K562 (cell line): ENCODE data around the gene SCMH1. TPM values are rescaled to one million over a fixed set of nuclear protein-coding genes. Genes with fewer than 3 reads are reported as not detected.
A peak's percentile ranks its signal among the peaks of the same experiment; 100 is the strongest.

Experiments
- ADNP ChIP-seq: fragments of 200-800 bp; sonication (Bioruptor generic); IDR thresholded peaks from 2 replicates; pipeline ENCODE4 v1.6.1; 2016; ENCODE audit warnings: missing genetic modification characterization, missing compliant biosample characterization
- ARNT ChIP-seq, 2 experiments: fragments of 450-650 bp; IDR thresholded peaks; 2 replicates each; pipeline ENCODE4 v1.6.1; 2016; ENCODE audit warnings: mild to moderate bottlenecking in 1 of 2
- CEBPB ChIP-seq: fragments of 450-650 bp; IDR thresholded peaks from 2 replicates; pipeline ENCODE4 v1.6.1; 2016; ENCODE audit warnings: missing genetic modification characterization, missing compliant biosample characterization
- GTF2A2 ChIP-seq: IDR thresholded peaks from 2 replicates; pipeline ENCODE4 v1.6.1; 2016; ENCODE audit warnings: mild to moderate bottlenecking, missing genetic modification characterization, missing compliant biosample characterization
- SIN3A ChIP-seq, 2 experiments: fragments of 150-350 bp in 1 of 2; IDR thresholded peaks; 2 replicates each; pipeline ENCODE4 v1.6.1; 2011 to 2016; ENCODE audit warnings: borderline replicate concordance in 2 of 2, low read depth in 2 of 2, low read length in 2 of 2, mild to moderate bottlenecking in 2 of 2, moderate library complexity in 2 of 2; ENCODE audit not compliant: control insufficient read depth in 1 of 2
- SIN3B ChIP-seq: fragments of 450-650 bp; IDR thresholded peaks from 2 replicates; pipeline ENCODE4 v1.6.1; 2017; ENCODE audit warnings: low read depth, mild to moderate bottlenecking, moderate library complexity
- STAT5B ChIP-seq: fragments of 250-450 bp; sonication (Bioruptor Pico); IDR thresholded peaks from 2 replicates; pipeline ENCODE4 v1.8.0; 2021; ENCODE audit warnings: mild to moderate bottlenecking, inconsistent platforms
- TAF15 ChIP-seq: fragments of 200-400 bp; formaldehyde crosslinking; IDR thresholded peaks from 2 replicates; pipeline ENCODE4 v1.6.1; 2017; ENCODE audit warnings: mild to moderate bottlenecking, low read depth, low read length, moderate library complexity
- TCF7L2 ChIP-seq: fragments of 150-350 bp; IDR thresholded peaks from 2 replicates; pipeline ENCODE4 v1.6.1; 2016; ENCODE audit warnings: low read depth, mild to moderate bottlenecking, low read length, moderate library complexity
- THRAP3 ChIP-seq: fragments of 450-650 bp; IDR thresholded peaks from 2 replicates; pipeline ENCODE4 v1.6.1; 2016; ENCODE audit warnings: mild to moderate bottlenecking, inconsistent platforms, borderline replicate concordance
- ZEB2 ChIP-seq: fragments of 450-650 bp; IDR thresholded peaks from 2 replicates; pipeline ENCODE4 v1.6.1; 2016
- polyA plus RNA-seq, 8 experiments: library from polyadenylated mRNA; depleted of rRNA in 4 of 8; stranded (reverse) in 5 of 8; unstranded in 3 of 8; fragments of >200 nt; fragmentation: Nextera tagmentation in 2 of 8; fragmentation: Illumina TruSeq in 1 of 8; extraction: Ambion mirVana in 2 of 8; extraction: Trizol in 1 of 8; gene quantifications; 2 replicates each; pipeline versions ENCODE4 v1.2.1 to v1.2.3, GENCODE V29; 2011 to 2014; ENCODE audit warnings: inconsistent platforms in 1 of 8, missing spikeins in 1 of 8
- total RNA-seq, 7 experiments: library from RNA; depleted of rRNA in 6 of 7; stranded (reverse); fragments of >200 nt in 6 of 7; fragmentation: Illumina TruSeq in 2 of 7; extraction: Trizol in 2 of 7; gene quantifications; 2 replicates each; pipeline versions ENCODE4 v1.2.1 to v1.2.3, GENCODE V29; 2011 to 2021; ENCODE audit warnings: low replicate concordance in 1 of 7
- TF ChIP-seq, protein P1 (sequence below): fragments of 150-350 bp; IDR thresholded peaks from 2 replicates; pipeline ENCODE4 v1.6.1; 2014; ENCODE audit warnings: low read depth, mild to moderate bottlenecking, low read length, borderline replicate concordance
- TF ChIP-seq, protein P2 (sequence below): sonication (generic); formaldehyde crosslinking; IDR thresholded peaks from 2 replicates; pipeline ENCODE4 v1.8.1; 2022; ENCODE audit warnings: missing genetic modification reagents
- TF ChIP-seq, protein P3 (sequence below): sonication (generic); formaldehyde crosslinking; IDR thresholded peaks from 2 replicates; pipeline ENCODE4 v1.9.0; 2022; ENCODE audit warnings: mild to moderate bottlenecking, missing genetic modification reagents
- TF ChIP-seq, protein P4 (sequence below), 2 experiments: fragments of 150-350 bp in 1 of 2; IDR thresholded peaks; 2 replicates each; pipeline ENCODE4 v1.6.1; 2012 to 2016; ENCODE audit warnings: low read depth in 2 of 2, low read length in 2 of 2, mild to moderate bottlenecking in 1 of 2, moderate library complexity in 1 of 2

Gene SCMH1
- total and polyA plus RNA-seq, 9 of the 15 experiments (the other 6 are each of a cell fraction or from before 2014, with no cell fraction given): 8.5 to 37.0 (median 26.8) TPM

DNA sequence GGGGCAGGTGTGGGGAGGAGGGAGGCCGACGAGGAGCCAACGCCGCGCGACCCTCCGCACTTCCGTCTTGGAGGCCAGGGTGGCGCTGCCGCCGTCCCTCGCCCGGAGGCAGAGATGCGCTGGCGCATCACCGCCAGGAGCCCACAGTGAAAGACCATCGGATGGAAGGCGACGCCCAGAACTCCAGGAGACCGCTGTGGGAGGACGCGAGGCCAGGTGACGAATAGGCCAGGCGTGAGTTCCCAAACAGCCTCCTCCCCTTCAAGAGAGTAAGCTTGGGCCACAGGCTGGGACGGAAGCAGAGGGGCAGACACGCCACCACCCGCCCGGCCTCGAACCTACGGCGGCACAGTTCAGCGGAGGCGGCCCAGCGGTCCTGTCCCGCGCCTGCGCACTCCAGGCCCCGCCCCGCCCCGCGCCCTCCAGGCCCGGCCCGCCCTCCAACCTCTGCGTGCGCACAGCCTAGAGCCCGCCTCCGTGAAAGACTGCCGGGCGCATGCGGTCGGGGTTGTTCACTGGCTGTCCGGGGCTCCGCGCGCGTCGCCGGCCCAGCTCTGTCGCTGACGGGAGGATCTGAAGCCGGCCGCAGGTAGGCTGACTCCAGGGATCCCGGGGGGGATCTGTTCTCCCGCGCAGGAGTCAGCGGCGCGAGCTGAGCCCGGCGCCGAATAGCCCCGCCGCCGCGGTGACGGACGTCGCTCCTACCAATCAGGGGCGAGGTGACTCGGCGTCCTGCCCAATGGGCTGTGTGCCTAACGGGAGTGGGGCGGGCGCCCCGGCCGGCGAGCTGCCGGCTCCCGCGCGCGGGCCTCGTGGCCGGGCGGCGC, 262.7 kb downstream of the SCMH1 start, which contains the start of gene CTPS1 (continued):
- TF ChIP-seq, protein P1, sequence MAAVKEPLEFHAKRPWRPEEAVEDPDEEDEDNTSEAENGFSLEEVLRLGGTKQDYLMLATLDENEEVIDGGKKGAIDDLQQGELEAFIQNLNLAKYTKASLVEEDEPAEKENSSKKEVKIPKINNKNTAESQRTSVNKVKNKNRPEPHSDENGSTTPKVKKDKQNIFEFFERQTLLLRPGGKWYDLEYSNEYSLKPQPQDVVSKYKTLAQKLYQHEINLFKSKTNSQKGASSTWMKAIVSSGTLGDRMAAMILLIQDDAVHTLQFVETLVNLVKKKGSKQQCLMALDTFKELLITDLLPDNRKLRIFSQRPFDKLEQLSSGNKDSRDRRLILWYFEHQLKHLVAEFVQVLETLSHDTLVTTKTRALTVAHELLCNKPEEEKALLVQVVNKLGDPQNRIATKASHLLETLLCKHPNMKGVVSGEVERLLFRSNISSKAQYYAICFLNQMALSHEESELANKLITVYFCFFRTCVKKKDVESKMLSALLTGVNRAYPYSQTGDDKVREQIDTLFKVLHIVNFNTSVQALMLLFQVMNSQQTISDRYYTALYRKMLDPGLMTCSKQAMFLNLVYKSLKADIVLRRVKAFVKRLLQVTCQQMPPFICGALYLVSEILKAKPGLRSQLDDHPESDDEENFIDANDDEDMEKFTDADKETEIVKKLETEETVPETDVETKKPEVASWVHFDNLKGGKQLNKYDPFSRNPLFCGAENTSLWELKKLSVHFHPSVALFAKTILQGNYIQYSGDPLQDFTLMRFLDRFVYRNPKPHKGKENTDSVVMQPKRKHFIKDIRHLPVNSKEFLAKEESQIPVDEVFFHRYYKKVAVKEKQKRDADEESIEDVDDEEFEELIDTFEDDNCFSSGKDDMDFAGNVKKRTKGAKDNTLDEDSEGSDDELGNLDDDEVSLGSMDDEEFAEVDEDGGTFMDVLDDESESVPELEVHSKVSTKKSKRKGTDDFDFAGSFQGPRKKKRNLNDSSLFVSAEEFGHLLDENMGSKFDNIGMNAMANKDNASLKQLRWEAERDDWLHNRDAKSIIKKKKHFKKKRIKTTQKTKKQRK: peak; percentile 62; the same call in 1 of the 2 replicates
- TF ChIP-seq STAT5B (CRISPR knock-in tag) (no peak), SIN3A (IDR thresholded peaks at IDR 0.05; ENCODE audit: borderline replicate concordance in 2 of 2, control insufficient read depth in 1 of 2, low read depth in 2 of 2, low read length in 2 of 2) (peak in 1 of 2 experiments; percentile 77; a peak in 2 of 4 replicates), GTF2A2 (tag) (no peak), TAF15 (no peak), TCF7L2 (no peak), ZEB2 (no peak), CEBPB (tag) (no peak), THRAP3 (no peak), ADNP (tag) (peak; percentile 94), SIN3B (no peak), ARNT (IDR thresholded peaks at IDR 0.05) (no peak)
- TF ChIP-seq, protein P2, sequence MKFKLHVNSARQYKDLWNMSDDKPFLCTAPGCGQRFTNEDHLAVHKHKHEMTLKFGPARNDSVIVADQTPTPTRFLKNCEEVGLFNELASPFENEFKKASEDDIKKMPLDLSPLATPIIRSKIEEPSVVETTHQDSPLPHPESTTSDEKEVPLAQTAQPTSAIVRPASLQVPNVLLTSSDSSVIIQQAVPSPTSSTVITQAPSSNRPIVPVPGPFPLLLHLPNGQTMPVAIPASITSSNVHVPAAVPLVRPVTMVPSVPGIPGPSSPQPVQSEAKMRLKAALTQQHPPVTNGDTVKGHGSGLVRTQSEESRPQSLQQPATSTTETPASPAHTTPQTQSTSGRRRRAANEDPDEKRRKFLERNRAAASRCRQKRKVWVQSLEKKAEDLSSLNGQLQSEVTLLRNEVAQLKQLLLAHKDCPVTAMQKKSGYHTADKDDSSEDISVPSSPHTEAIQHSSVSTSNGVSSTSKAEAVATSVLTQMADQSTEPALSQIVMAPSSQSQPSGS: no peak
- TF ChIP-seq, protein P3, sequence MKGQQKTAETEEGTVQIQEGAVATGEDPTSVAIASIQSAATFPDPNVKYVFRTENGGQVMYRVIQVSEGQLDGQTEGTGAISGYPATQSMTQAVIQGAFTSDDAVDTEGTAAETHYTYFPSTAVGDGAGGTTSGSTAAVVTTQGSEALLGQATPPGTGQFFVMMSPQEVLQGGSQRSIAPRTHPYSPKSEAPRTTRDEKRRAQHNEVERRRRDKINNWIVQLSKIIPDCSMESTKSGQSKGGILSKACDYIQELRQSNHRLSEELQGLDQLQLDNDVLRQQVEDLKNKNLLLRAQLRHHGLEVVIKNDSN: no peak; the same call in 1 of the 2 replicates
- TF ChIP-seq, protein P4, sequence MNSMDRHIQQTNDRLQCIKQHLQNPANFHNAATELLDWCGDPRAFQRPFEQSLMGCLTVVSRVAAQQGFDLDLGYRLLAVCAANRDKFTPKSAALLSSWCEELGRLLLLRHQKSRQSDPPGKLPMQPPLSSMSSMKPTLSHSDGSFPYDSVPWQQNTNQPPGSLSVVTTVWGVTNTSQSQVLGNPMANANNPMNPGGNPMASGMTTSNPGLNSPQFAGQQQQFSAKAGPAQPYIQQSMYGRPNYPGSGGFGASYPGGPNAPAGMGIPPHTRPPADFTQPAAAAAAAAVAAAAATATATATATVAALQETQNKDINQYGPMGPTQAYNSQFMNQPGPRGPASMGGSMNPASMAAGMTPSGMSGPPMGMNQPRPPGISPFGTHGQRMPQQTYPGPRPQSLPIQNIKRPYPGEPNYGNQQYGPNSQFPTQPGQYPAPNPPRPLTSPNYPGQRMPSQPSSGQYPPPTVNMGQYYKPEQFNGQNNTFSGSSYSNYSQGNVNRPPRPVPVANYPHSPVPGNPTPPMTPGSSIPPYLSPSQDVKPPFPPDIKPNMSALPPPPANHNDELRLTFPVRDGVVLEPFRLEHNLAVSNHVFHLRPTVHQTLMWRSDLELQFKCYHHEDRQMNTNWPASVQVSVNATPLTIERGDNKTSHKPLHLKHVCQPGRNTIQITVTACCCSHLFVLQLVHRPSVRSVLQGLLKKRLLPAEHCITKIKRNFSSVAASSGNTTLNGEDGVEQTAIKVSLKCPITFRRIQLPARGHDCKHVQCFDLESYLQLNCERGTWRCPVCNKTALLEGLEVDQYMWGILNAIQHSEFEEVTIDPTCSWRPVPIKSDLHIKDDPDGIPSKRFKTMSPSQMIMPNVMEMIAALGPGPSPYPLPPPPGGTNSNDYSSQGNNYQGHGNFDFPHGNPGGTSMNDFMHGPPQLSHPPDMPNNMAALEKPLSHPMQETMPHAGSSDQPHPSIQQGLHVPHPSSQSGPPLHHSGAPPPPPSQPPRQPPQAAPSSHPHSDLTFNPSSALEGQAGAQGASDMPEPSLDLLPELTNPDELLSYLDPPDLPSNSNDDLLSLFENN (IDR thresholded peaks at IDR 0.05; ENCODE audit: low read depth in 2 of 2, low read length in 2 of 2): no peak
